Hepatocyte (in vitro differentiated cells): ENCODE results near the gene TPRG1L.

Experiments used
- EZH2phosphoT487 ChIP-seq: fragments of 200-600 bp; sonication (generic); IDR thresholded peaks from one replicate; pipeline ENCODE4 v1.6.1; 2018; ENCODE audit warnings: antibody characterized with exemption, mild to moderate bottlenecking, low read depth, moderate library complexity; ENCODE audit not compliant: unreplicated experiment, severe bottlenecking
- TF ChIP-seq, protein P1 (sequence below): fragments of 200-600 bp; sonication (generic); IDR thresholded peaks from 2 replicates; pipeline ENCODE4 v1.5.1; 2016; ENCODE audit warnings: antibody characterized with exemption, mild to moderate bottlenecking; ENCODE audit not compliant: poor library complexity

DNA sequence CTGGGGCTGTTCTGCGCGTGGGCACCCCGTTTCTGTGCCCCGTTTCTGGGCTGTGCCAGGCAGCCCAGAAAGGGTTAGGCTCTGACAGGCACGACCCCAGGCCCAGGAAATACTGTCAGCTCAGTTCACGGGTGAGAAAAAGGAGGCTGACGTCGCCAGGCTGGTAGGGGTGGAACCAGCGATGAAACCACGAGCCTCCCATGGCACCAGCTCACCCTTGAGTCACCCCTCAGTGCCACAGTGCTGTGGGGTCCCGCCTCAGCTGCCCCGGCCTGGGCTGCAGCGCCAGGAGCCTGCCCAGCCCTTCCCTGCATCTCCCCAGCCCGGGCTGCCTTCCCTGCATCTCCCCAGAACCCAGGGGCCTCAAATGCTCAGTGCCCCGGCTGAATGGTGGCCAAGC, 25.0 kb upstream of the TPRG1L start:
- TF ChIP-seq, protein P1, sequence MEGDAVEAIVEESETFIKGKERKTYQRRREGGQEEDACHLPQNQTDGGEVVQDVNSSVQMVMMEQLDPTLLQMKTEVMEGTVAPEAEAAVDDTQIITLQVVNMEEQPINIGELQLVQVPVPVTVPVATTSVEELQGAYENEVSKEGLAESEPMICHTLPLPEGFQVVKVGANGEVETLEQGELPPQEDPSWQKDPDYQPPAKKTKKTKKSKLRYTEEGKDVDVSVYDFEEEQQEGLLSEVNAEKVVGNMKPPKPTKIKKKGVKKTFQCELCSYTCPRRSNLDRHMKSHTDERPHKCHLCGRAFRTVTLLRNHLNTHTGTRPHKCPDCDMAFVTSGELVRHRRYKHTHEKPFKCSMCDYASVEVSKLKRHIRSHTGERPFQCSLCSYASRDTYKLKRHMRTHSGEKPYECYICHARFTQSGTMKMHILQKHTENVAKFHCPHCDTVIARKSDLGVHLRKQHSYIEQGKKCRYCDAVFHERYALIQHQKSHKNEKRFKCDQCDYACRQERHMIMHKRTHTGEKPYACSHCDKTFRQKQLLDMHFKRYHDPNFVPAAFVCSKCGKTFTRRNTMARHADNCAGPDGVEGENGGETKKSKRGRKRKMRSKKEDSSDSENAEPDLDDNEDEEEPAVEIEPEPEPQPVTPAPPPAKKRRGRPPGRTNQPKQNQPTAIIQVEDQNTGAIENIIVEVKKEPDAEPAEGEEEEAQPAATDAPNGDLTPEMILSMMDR, result no peak
- TF ChIP-seq EZH2phosphoT487, result no peak
